Measurements from ENCODE around the gene ENOSF1.

The ENOSF1 gene

GRCh38 chr18:629269-630150, 82.9 kb downstream of the ENOSF1 start:
- no peak for DNase-seq

- DNase-seq: no peak
These were observed 85.2 kb downstream of the ENOSF1 start for GRCh38 chr18:627231-627630.

- DNase-seq: peak; percentile 40
These were observed 88.4 kb downstream of the ENOSF1 start for GRCh38 chr18:623761-624620.

- DNase-seq: no peak
These were observed 90.1 kb downstream of the ENOSF1 start for GRCh38 chr18:622289-622688.

GRCh38 chr18:621291-622043, 91.0 kb downstream of the ENOSF1 start:
- DNase-seq: no peak

Measured in effector CD4-positive, alpha-beta T cell (primary cell).